Type B pancreatic cell (in vitro differentiated cells): ENCODE data around the gene IRF2BPL. TPM values are rescaled to one million over a fixed set of nuclear protein-coding genes. Genes with fewer than 3 reads are reported as not detected.

Source experiments
- DNase-seq: peaks from one replicate; pipeline ENCODE4 v3.0.0; 2021; ENCODE audit warnings: mixed read lengths; ENCODE audit not compliant: unreplicated experiment; ENCODE audit errors: extremely low spot score
- H3K27ac Mint-ChIP-seq: 2 replicates; pipeline ENCODE4 v1.8.0; 2021; ENCODE audit warnings: mild to moderate bottlenecking, mixed read lengths
- H3K27me3 Mint-ChIP-seq: 2 replicates; pipeline ENCODE4 v1.8.0; 2021; ENCODE audit warnings: mixed read lengths
- H3K36me3 Mint-ChIP-seq: 2 replicates; pipeline ENCODE4 v1.8.0; 2021; ENCODE audit warnings: mixed read lengths
- H3K4me1 Mint-ChIP-seq: one replicate; pipeline ENCODE4 v1.8.0; 2021; ENCODE audit warnings: mixed read lengths; ENCODE audit not compliant: unreplicated experiment
- H3K4me3 Mint-ChIP-seq: 2 replicates; pipeline ENCODE4 v1.8.0; 2021; ENCODE audit warnings: mild to moderate bottlenecking, mixed read lengths
- H3K9me3 Mint-ChIP-seq: 2 replicates; pipeline ENCODE4 v1.8.0; 2021; ENCODE audit warnings: mixed read lengths
- CTCF ChIP-seq: fragments of 200-600 bp; sonication (generic); conservative IDR thresholded peaks from 2 replicates; pipeline ENCODE4 v1.5.0; 2021; ENCODE audit warnings: antibody characterized with exemption, mild to moderate bottlenecking
- total RNA-seq: library from RNA; stranded (reverse); gene quantifications from 2 replicates; pipeline ENCODE4 v1.2.1, GENCODE V29; 2021; ENCODE audit warnings: low replicate concordance

The IRF2BPL gene
- total RNA-seq, 1 donor from 2014 or later, result 59.7 TPM

- Mint-ChIP-seq H3K9me3 (no peaks in the 10 kb centered on the region), H3K4me3 (peak overlapping the region; percentile 41), H3K27ac (peak overlapping the region; percentile 92), H3K4me1 (peaks cover 52% of the 10 kb centered on the region), H3K27me3 (no peaks in the 10 kb centered on the region), H3K36me3 (no peaks in the 10 kb centered on the region)
- no peak for DNase-seq
- no peak for TF ChIP-seq CTCF
Measured at GRCh38 chr14:77007975-77008421, 20.5 kb downstream of the IRF2BPL start.

GRCh38 chr14:77007183-77007974 is 21.1 kb downstream of the IRF2BPL start:
- no peaks in the 10 kb centered on the region for H3K27me3 Mint-ChIP-seq
- H3K4me3 Mint-ChIP-seq, result peak overlapping the region; percentile 65
- H3K9me3 Mint-ChIP-seq, result no peaks in the 10 kb centered on the region
- peaks cover 52% of the 10 kb centered on the region for H3K4me1 Mint-ChIP-seq
- no peak for DNase-seq
- TF ChIP-seq CTCF, result no peak
- peak overlapping the region; percentile 92 for H3K27ac Mint-ChIP-seq
- no peaks in the 10 kb centered on the region for H3K36me3 Mint-ChIP-seq

GRCh38 chr14:77006132-77006531 is 22.4 kb downstream of the IRF2BPL start:
- Mint-ChIP-seq H3K4me3 (no peak overlapping the region), H3K4me1 (peaks cover 55% of the 10 kb centered on the region), H3K36me3 (no peaks in the 10 kb centered on the region), H3K27ac (peak overlapping the region; percentile 94), H3K27me3 (no peaks in the 10 kb centered on the region), H3K9me3 (no peaks in the 10 kb centered on the region)
- TF ChIP-seq CTCF, result no peak
- no peak for DNase-seq

- H3K9me3 Mint-ChIP-seq, result no peaks in the 10 kb centered on the region
Measured at GRCh38 chr14:77005559-77005958, 22.9 kb downstream of the IRF2BPL start.

GRCh38 chr14:77004711-77005460 is 23.6 kb downstream of the IRF2BPL start:
- no peak for TF ChIP-seq CTCF
- Mint-ChIP-seq H3K27me3 (no peaks in the 10 kb centered on the region), H3K9me3 (no peaks in the 10 kb centered on the region), H3K36me3 (no peaks in the 10 kb centered on the region), H3K4me3 (peak overlapping the region; percentile 26), H3K27ac (peak overlapping the region; percentile 94), H3K4me1 (peaks cover 62% of the 10 kb centered on the region)
- DNase-seq, result no peak

More at GRCh38 chr14:77005559-77005958, 22.9 kb downstream of the IRF2BPL start:
- TF ChIP-seq CTCF, result no peak
- DNase-seq, result no peak
- Mint-ChIP-seq H3K27ac (peak overlapping the region; percentile 94), H3K4me3 (no peak overlapping the region), H3K36me3 (no peaks in the 10 kb centered on the region), H3K27me3 (no peaks in the 10 kb centered on the region), H3K4me1 (peaks cover 61% of the 10 kb centered on the region)
